ENCODE results near the gene DPH7.

DNA sequence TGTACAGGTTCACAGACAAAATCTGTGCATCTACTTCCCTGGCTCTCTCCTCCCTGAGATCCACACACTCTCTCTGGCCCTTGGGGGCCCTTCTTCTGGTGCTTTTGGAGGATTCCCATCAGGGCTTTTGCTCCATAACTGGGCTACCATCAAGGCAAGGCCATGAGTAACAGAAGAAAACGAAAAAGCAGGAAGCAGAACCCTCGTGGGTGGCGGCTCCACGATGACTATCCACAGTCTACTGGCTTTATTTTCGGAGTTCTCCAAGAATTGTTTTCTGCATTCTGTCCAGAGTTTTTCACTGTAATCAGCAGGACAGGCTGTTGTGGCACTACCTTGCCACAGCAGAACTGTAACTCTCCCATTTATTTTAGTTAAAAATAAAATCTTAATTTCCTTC lies 48.4 kb downstream of the DPH7 start:
- TF ChIP-seq CTCF (IDR thresholded peaks at IDR 0.05; ENCODE audit: insufficient read depth, low read depth, low read length): no peak
- no peak for TF ChIP-seq EZH2 (IDR thresholded peaks at IDR 0.05; ENCODE audit: insufficient read depth, low read length)
